Measurements from ENCODE around the gene OR6J1. TPM values are rescaled to one million over a fixed set of nuclear protein-coding genes. Genes with fewer than 3 reads are reported as not detected.
"Not testable (repeated sequence)": the region's sequence is repeated elsewhere in the genome, so short reads cannot be mapped to it uniquely, and the experiment has no call there.

Gene OR6J1
- total and polyA plus RNA-seq, 2 experiments from 2014 or later, result not detected

DNA sequence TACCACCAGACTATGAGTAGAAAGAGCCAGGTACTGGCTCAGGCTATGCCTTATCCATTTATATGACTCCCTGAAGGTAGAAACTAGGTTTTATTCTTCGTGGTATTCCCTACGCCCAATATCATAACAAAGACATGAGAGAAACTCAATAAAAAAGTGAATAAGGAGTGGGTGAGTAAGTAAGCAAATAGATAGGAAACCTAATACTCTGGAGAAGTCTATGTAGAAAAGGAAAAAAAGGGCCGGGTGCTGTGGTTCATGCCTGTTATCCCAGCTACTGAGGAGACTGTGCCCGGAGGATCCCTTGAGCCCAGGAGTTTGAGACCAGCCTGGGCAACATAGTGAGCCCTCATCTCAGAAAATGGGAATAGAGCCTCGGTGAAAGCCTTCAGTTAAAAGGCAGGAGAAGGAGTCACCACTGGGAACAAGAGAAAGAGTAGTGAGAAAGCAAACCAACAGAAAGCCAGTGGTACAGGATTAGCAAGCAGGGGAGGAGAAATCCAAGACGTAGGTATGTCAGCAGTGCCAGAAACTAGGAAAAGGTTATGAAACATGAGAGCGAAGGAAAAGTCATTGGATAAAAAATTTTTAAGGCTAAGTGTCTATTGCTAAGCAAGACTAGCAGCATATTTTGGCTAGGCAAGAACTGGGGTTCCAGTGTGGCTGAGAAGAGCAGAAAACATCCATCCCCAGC, 6.0 kb upstream of the OR6J1 start:
- Histone ChIP-seq H3K4me1 (ENCODE audit: low read depth) (no peaks in the 10 kb centered on the region), H3K4me3 (no peak overlapping the region), H3K9me3 (ENCODE audit: low read depth) (no peaks in the 10 kb centered on the region), H3K36me3 (no peaks in the 10 kb centered on the region), H3K27me3 (no peaks in the 10 kb centered on the region), H3K27ac (no peak overlapping the region)
- DNase-seq (ENCODE audit: low read depth in 1 of 2, low spot score in 1 of 2), result no peak
- TF ChIP-seq, protein P1, sequence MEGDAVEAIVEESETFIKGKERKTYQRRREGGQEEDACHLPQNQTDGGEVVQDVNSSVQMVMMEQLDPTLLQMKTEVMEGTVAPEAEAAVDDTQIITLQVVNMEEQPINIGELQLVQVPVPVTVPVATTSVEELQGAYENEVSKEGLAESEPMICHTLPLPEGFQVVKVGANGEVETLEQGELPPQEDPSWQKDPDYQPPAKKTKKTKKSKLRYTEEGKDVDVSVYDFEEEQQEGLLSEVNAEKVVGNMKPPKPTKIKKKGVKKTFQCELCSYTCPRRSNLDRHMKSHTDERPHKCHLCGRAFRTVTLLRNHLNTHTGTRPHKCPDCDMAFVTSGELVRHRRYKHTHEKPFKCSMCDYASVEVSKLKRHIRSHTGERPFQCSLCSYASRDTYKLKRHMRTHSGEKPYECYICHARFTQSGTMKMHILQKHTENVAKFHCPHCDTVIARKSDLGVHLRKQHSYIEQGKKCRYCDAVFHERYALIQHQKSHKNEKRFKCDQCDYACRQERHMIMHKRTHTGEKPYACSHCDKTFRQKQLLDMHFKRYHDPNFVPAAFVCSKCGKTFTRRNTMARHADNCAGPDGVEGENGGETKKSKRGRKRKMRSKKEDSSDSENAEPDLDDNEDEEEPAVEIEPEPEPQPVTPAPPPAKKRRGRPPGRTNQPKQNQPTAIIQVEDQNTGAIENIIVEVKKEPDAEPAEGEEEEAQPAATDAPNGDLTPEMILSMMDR (IDR thresholded peaks at IDR 0.05; ENCODE audit: low read depth, low read length), result no peak

- TF ChIP-seq, protein P1 (IDR thresholded peaks at IDR 0.05; ENCODE audit: low read depth, low read length), result no peak
- H3K27ac ChIP-seq, result no peak overlapping the region
- peak in 1 of 2 donors; percentile 20 for DNase-seq (ENCODE audit: low read depth in 1 of 2, low spot score in 1 of 2)
- no peaks in the 10 kb centered on the region for H3K4me1 ChIP-seq (ENCODE audit: low read depth)
- no peaks in the 10 kb centered on the region for H3K36me3 ChIP-seq
- H3K9me3 ChIP-seq (ENCODE audit: low read depth), result no peaks in the 10 kb centered on the region
- H3K4me3 ChIP-seq, result no peak overlapping the region
- H3K27me3 ChIP-seq, result no peaks in the 10 kb centered on the region
Measured at GRCh38 chr14:22648506-22648905, 4.4 kb upstream of the OR6J1 start.

- TF ChIP-seq, protein P1 (IDR thresholded peaks at IDR 0.05; ENCODE audit: low read depth, low read length), result no peak
- H3K9me3 ChIP-seq (ENCODE audit: low read depth), result no peaks in the 10 kb centered on the region
- H3K4me3 ChIP-seq, result no peak overlapping the region
- H3K27me3 ChIP-seq, result no peaks in the 10 kb centered on the region
- H3K4me1 ChIP-seq (ENCODE audit: low read depth), result no peaks in the 10 kb centered on the region
- no peaks in the 10 kb centered on the region for H3K36me3 ChIP-seq
- peak in 1 of 2 donors; percentile 79 for DNase-seq (ENCODE audit: low read depth in 1 of 2, low spot score in 1 of 2)
- no peak overlapping the region for H3K27ac ChIP-seq
Measured at GRCh38 chr14:22646570-22647254, 2.6 kb upstream of the OR6J1 start.

GRCh38 chr14:22641846-22642245, 2.3 kb downstream of the OR6J1 start:
- no peaks in the 10 kb centered on the region for H3K27me3 ChIP-seq
- H3K4me3 ChIP-seq, result no peak overlapping the region
- H3K36me3 ChIP-seq, result no peaks in the 10 kb centered on the region
- TF ChIP-seq, protein P1 (IDR thresholded peaks at IDR 0.05; ENCODE audit: low read depth, low read length), result no peak
- no peaks in the 10 kb centered on the region for H3K9me3 ChIP-seq (ENCODE audit: low read depth)
- no peaks in the 10 kb centered on the region for H3K4me1 ChIP-seq (ENCODE audit: low read depth)
- no peak for DNase-seq (ENCODE audit: low read depth in 1 of 2, low spot score in 1 of 2)
- no peak overlapping the region for H3K27ac ChIP-seq

- TF ChIP-seq, protein P1 (IDR thresholded peaks at IDR 0.05; ENCODE audit: low read depth, low read length), result no peak
- H3K9me3 ChIP-seq (ENCODE audit: low read depth), result no peaks in the 10 kb centered on the region
- no peaks in the 10 kb centered on the region for H3K36me3 ChIP-seq
- H3K4me1 ChIP-seq (ENCODE audit: low read depth), result no peaks in the 10 kb centered on the region
- no peaks in the 10 kb centered on the region for H3K27me3 ChIP-seq
- no peak overlapping the region for H3K4me3 ChIP-seq
- DNase-seq (ENCODE audit: low read depth in 1 of 2, low spot score in 1 of 2), result no peak
- H3K27ac ChIP-seq, result no peak overlapping the region
Measured at GRCh38 chr14:22640192-22640591, 4.0 kb downstream of the OR6J1 start.

DNA sequence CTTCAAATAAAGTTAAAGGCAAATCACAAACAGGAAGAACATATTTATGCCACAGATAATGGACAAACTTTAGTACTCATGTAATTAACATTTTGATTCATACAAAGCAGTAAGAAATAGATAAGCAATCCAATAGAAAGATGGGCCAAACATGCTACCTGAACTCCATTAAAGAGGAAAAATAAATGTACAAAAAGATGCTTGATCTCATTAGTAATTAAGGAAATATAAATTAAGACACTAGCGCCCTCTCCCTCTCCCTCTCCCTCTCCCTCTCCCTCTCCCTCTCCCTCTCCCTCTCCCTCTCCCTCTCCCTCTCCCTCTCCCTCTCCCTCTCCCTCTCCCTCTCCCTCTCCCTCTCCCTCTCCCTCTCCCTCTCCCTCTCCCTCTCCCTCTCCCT, 8.2 kb downstream of the OR6J1 start:
- H3K36me3 ChIP-seq; H3K4me3 ChIP-seq; H3K27me3 ChIP-seq; DNase-seq (ENCODE audit: low read depth in 1 of 2, low spot score in 1 of 2); H3K27ac ChIP-seq; H3K4me1 ChIP-seq (ENCODE audit: low read depth); H3K9me3 ChIP-seq (ENCODE audit: low read depth): not testable (repeated sequence)

Measured in cardiac muscle cell (in vitro differentiated cells and primary cell).